KOPT-K1 (cell line): Measurements from ENCODE around the gene KLF4.

Source experiments
- H3K27ac ChIP-seq: fragments of 200-600 bp; sonication (generic); 2 replicates; pipeline ENCODE4 v1.5.1; 2016; ENCODE audit warnings: antibody characterized with exemption, mild to moderate bottlenecking, low read depth, low read length; ENCODE audit not compliant: poor library complexity, severe bottlenecking
- H3K36me3 ChIP-seq: fragments of 200-600 bp; sonication (generic); 2 replicates; pipeline ENCODE4 v1.5.1; 2017; ENCODE audit warnings: antibody characterized with exemption, mild to moderate bottlenecking, low read length, moderate library complexity; ENCODE audit not compliant: insufficient read depth
- H3K9me3 ChIP-seq: fragments of 200-600 bp; sonication (generic); 2 replicates; pipeline ENCODE4 v1.5.1; 2017; ENCODE audit warnings: antibody characterized with exemption, low read length, mild to moderate bottlenecking; ENCODE audit not compliant: insufficient read depth, poor library complexity, severe bottlenecking

The KLF4 gene

DNA sequence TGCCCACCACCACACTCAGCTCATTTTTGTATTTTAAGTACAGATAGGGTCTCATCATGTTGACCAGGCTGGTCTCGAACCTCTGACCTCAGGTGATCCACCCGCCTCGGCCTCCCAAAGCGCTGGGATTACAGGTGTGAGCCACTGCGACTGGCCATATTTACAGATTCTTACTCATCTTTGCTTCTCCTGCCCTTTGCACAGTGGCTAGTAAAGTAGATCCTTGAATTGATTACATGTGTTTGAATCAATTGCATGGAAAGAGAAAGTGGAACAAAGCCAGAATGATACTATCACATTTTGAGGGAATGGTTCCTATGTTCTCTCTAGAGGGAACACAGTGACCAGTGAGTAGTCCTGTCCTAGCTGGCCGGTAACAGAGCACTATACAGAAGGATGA is 15.4 kb downstream of the KLF4 start:
- Histone ChIP-seq H3K27ac (no peak overlapping the region), H3K36me3 (no peaks in the 10 kb centered on the region), H3K9me3 (no peaks in the 10 kb centered on the region)

- Histone ChIP-seq H3K27ac (no peak overlapping the region), H3K36me3 (no peaks in the 10 kb centered on the region)
Observed at GRCh38 chr9:107472581-107473340, 16.8 kb downstream of the KLF4 start.

GRCh38 chr9:107471552-107471951 is 18.0 kb downstream of the KLF4 start:
- H3K36me3 ChIP-seq = no peaks in the 10 kb centered on the region
- H3K27ac ChIP-seq = no peak overlapping the region
- no peaks in the 10 kb centered on the region for H3K9me3 ChIP-seq

More at GRCh38 chr9:107472581-107473340, 16.8 kb downstream of the KLF4 start:
- H3K9me3 ChIP-seq = no peaks in the 10 kb centered on the region

DNA sequence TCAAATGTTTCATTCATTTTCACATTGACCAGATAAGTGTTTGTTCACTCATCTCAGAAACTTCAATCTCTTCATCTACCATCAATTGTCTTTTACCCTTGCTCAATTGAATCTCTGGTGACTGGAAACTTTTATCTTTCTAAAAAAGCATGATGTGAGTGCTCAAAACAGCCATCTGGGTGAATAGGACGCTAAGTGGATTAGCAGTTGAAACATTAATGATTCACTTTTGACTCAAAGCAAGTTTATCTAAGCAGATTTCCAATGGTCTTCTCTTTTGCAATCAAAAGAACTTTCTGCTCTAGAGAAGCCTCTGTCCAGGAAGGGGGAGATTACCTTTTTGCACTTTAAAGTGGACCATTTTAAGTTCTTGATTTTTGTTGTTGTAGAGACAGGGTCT is 22.2 kb downstream of the KLF4 start:
- Histone ChIP-seq H3K27ac (no peak overlapping the region), H3K9me3 (no peaks in the 10 kb centered on the region), H3K36me3 (no peaks in the 10 kb centered on the region)

- Histone ChIP-seq H3K27ac (no peak overlapping the region), H3K36me3 (no peaks in the 10 kb centered on the region), H3K9me3 (no peaks in the 10 kb centered on the region)
Observed at GRCh38 chr9:107466826-107467225, 22.7 kb downstream of the KLF4 start.

DNA sequence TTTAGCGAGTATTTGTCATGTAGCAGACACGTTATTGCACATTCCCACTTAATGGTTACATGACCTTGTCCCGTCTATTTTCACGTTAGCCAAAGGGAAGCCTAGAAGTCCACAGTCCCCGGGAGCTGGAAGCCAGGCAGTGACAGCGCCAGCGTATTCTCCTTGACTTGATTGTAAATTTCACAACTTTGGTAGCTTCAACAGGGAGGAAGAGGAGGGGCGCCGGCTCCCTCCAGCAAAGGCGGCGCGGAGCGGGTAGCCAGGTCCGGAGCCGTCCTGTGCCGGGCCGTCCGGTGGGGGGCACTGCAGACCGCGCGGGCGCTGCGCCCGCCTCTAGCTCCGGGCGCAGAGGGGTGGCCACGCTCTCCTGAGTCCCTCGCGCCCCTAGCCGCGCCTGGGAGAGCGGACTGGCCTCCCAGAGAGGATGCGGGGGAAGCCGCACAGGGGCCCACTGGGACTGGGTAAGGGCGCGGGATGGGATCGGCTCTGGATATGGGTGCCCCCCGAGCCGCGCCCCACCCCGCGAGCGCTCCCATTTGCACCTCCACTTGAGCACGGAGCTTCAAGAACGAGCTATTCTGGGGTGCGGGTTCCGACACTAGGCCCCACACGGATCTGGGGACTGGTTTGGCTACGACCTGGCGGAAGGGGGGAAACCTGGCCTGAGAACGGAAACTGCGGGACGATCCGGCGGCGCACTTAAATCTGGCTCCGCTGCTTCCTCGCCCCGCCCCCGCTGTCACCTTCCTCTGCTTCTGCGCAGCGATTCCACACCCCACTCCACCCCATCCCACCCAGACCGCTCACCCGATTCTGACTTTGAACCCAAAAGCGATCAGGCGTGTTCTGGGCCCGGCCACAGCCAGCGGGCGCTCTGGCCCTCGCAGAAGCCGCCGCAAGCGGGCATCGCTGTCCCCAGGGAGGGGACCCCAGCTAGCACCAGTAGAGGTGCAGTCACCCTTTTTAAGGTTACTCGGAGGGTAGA is 23.8 kb downstream of the KLF4 start:
- no peak overlapping the region for H3K27ac ChIP-seq
- H3K36me3 ChIP-seq = no peaks in the 10 kb centered on the region
- H3K9me3 ChIP-seq = no peaks in the 10 kb centered on the region

GRCh38 chr9:107464516-107464915 is 25.1 kb downstream of the KLF4 start:
- H3K9me3 ChIP-seq = no peaks in the 10 kb centered on the region
- no peak overlapping the region for H3K27ac ChIP-seq

GRCh38 chr9:107462691-107463090 is 26.9 kb downstream of the KLF4 start:
- no peaks in the 10 kb centered on the region for H3K36me3 ChIP-seq
- H3K9me3 ChIP-seq = no peaks in the 10 kb centered on the region
- no peak overlapping the region for H3K27ac ChIP-seq

More at GRCh38 chr9:107464516-107464915, 25.1 kb downstream of the KLF4 start:
- no peaks in the 10 kb centered on the region for H3K36me3 ChIP-seq

- no peaks in the 10 kb centered on the region for H3K9me3 ChIP-seq
- no peaks in the 10 kb centered on the region for H3K36me3 ChIP-seq
- no peak overlapping the region for H3K27ac ChIP-seq
Observed at GRCh38 chr9:107460153-107461023, 29.2 kb downstream of the KLF4 start.

- no peaks in the 10 kb centered on the region for H3K9me3 ChIP-seq
- H3K36me3 ChIP-seq = no peaks in the 10 kb centered on the region
- H3K27ac ChIP-seq = no peak overlapping the region
Observed at GRCh38 chr9:107455425-107456135, 34.0 kb downstream of the KLF4 start.

DNA sequence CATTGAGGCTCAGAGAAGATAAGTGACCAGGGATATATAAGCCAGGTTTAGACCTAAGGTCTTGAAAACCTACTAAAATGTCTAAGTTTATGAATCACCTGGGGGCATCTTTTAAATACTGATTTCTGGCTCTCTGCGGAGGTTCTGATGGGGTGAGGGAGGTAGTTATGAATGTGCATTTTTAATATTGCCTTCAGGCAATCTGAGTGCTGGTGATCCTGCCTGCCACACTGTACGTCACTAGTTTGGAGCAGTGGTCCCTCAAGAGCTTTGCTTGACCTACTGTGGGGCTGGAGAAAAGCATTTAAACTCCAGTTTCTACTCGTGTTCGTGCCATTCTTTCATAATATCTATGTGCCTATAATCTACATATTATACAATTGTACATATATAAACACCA is 36.1 kb downstream of the KLF4 start:
- Histone ChIP-seq H3K27ac (no peak overlapping the region), H3K9me3 (no peaks in the 10 kb centered on the region), H3K36me3 (no peaks in the 10 kb centered on the region)

- Histone ChIP-seq H3K27ac (no peak overlapping the region), H3K9me3 (no peaks in the 10 kb centered on the region), H3K36me3 (no peaks in the 10 kb centered on the region)
Observed at GRCh38 chr9:107447834-107448233, 41.7 kb downstream of the KLF4 start.

GRCh38 chr9:107447081-107447480 is 42.5 kb downstream of the KLF4 start:
- no peaks in the 10 kb centered on the region for H3K36me3 ChIP-seq
- no peaks in the 10 kb centered on the region for H3K9me3 ChIP-seq
- H3K27ac ChIP-seq = no peak overlapping the region

DNA sequence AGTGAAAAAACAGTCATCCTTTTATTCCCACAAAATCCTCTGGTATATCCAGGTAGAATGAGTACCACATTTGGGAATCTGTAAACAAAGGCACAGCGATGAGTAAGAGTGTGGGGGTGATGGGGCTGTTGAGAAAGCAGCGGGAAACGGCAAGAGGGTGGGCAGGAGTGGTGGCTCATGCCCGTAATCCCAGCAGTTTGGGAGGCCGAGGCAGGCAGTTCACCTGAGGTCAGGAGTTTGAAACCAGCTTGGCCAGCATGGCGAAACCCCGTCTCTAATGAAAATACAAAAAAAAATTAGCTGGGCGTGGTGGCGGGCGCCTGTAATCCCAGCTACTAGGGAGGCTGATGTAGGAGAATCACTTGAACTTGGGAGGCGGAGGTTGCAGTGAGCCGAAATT is 43.1 kb downstream of the KLF4 start:
- Histone ChIP-seq H3K9me3 (no peaks in the 10 kb centered on the region), H3K27ac (no peak overlapping the region), H3K36me3 (no peaks in the 10 kb centered on the region)
